ENCODE data around the gene B4GALNT3. TPM values are rescaled to one million over a fixed set of nuclear protein-coding genes. Genes with fewer than 3 reads are reported as not detected.

B4GALNT3 gene
- total and polyA plus RNA-seq, 10 of the 15 experiments (the other 5 are each of a cell fraction or from before 2014, with no cell fraction given) = 0.05 to 4.2 (median 2.7) TPM; not detected in 1

DNA sequence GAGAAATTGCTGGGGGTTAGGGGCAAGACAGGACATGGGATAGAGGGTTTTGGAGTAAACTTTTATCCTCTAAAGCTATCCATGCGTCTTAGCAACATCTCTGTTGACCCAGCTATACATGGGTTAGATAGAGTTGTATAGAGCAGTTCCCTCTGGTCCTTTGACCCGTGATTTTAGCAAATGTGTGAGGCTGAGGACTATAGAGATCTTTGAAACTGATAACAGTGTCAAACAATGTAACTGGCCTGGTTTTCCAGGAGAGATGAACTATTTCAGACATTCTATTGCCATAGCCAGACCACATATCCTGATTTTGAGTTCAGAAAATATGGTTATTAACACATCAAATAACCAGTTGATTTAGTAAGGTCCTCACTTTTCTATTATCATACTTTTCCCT is 60.4 kb downstream of the B4GALNT3 start (continued):
- TF ChIP-seq, protein P1, sequence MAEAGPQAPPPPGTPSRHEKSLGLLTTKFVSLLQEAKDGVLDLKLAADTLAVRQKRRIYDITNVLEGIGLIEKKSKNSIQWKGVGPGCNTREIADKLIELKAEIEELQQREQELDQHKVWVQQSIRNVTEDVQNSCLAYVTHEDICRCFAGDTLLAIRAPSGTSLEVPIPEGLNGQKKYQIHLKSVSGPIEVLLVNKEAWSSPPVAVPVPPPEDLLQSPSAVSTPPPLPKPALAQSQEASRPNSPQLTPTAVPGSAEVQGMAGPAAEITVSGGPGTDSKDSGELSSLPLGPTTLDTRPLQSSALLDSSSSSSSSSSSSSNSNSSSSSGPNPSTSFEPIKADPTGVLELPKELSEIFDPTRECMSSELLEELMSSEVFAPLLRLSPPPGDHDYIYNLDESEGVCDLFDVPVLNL (IDR thresholded peaks at IDR 0.05; ENCODE audit: low read depth, low read length) = no peak
- TF ChIP-seq RFX5 (IDR thresholded peaks at IDR 0.05; ENCODE audit: low read depth, low read length) = no peak

DNA sequence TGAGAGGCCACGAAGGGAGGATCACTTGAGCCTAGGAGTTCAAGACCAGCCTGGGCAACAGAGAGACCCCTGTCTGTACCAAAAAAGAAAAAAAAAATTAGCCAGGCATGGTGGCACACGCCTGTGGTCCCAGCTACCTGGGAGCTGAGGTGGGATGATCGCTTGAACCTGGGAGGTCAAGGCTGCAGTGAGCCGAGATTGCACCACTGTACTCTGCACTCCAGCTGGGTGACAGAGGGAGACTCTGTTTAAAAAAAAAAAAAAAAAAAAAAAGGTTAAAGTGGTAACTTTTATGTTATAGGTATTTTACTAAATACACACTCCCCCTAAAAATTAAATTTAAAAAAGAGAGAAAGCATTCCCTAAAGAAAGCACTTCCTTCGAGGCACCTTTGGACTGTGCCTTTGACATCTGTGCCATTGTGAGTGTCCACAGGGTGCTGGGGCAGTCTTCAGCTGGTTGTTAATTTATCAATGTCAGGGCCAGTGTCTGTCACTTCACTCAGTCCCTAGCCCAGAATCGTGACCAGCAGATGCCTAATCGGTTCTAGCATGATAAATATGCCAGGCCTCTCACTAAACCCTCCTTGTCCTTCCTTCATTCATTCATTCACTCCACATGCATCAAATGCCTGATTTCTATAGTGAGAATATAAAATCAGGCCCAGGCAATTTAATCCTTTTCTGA is 63.1 kb downstream of the B4GALNT3 start:
- POLR2A ChIA-PET = interaction anchor here (0.7 kb wide), 1 partner anchor 119 kb away, joined by 3 read pairs; no protein-coding TSS in a partner anchor
- Histone ChIP-seq H3K4me1 (ENCODE audit: control insufficient read depth, insufficient read depth, low read length) (no peaks in the 10 kb centered on the region), H2AFZ (ENCODE audit: control insufficient read depth, low read depth, low read length) (no peak overlapping the region), H3K4me2 (ENCODE audit: control insufficient read depth, insufficient read depth) (no peak overlapping the region), H4K20me1 (ENCODE audit: control insufficient read depth, insufficient read depth) (no peaks in the 10 kb centered on the region), H3K27ac (ENCODE audit: control insufficient read depth, insufficient read depth) (no peak overlapping the region), H3K4me3 (no peak overlapping the region), H3K36me3 (ENCODE audit: control insufficient read depth in 2 of 2, insufficient read depth in 2 of 2, low read length in 1 of 2) (no peaks in the 10 kb centered on the region), H3K79me2 (ENCODE audit: control insufficient read depth, insufficient read depth, low read length) (no peaks in the 10 kb centered on the region), H3K27me3 (replicated peaks in 1 of 2; ENCODE audit: control insufficient read depth in 2 of 2, insufficient read depth in 2 of 2, low read length in 1 of 2) (peaks cover 0 to 3% of the 10 kb centered on the region in 2 experiments; a peak in 2 of 4 replicates), H3K9me3 (replicated peaks; ENCODE audit: control insufficient read depth, insufficient read depth, low read length) (no peaks in the 10 kb centered on the region), H3K9ac (ENCODE audit: control insufficient read depth, insufficient read depth, low read length) (no peak overlapping the region)
- FAIRE-seq = no peak
- RAD21 ChIA-PET (ENCODE audit: unreplicated experiment) = no interaction called here
- WGBS (ENCODE audit: insufficient coverage, insufficient replicate concordance, low lambda C conversion rate, missing lambda C conversion rate) = 31% methylated on average over 7 of the region's 7 CpGs
- in situ Hi-C loops (cut with MboI) = no loop called here
- SMC1A ChIA-PET (ENCODE audit: uncharacterized antibody, unreplicated experiment) = no interaction called here
- intact Hi-C loops (cut with micrococcal nuclease; ENCODE audit: unreplicated experiment) = no loop called here
- no peak for DNase-seq (ENCODE audit: low read depth, low spot score)
- TF ChIP-seq, protein P2, sequence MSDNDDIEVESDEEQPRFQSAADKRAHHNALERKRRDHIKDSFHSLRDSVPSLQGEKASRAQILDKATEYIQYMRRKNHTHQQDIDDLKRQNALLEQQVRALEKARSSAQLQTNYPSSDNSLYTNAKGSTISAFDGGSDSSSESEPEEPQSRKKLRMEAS (IDR thresholded peaks at IDR 0.05; ENCODE audit: low read depth, low read length) = no peak
- TF ChIP-seq, protein P3, sequence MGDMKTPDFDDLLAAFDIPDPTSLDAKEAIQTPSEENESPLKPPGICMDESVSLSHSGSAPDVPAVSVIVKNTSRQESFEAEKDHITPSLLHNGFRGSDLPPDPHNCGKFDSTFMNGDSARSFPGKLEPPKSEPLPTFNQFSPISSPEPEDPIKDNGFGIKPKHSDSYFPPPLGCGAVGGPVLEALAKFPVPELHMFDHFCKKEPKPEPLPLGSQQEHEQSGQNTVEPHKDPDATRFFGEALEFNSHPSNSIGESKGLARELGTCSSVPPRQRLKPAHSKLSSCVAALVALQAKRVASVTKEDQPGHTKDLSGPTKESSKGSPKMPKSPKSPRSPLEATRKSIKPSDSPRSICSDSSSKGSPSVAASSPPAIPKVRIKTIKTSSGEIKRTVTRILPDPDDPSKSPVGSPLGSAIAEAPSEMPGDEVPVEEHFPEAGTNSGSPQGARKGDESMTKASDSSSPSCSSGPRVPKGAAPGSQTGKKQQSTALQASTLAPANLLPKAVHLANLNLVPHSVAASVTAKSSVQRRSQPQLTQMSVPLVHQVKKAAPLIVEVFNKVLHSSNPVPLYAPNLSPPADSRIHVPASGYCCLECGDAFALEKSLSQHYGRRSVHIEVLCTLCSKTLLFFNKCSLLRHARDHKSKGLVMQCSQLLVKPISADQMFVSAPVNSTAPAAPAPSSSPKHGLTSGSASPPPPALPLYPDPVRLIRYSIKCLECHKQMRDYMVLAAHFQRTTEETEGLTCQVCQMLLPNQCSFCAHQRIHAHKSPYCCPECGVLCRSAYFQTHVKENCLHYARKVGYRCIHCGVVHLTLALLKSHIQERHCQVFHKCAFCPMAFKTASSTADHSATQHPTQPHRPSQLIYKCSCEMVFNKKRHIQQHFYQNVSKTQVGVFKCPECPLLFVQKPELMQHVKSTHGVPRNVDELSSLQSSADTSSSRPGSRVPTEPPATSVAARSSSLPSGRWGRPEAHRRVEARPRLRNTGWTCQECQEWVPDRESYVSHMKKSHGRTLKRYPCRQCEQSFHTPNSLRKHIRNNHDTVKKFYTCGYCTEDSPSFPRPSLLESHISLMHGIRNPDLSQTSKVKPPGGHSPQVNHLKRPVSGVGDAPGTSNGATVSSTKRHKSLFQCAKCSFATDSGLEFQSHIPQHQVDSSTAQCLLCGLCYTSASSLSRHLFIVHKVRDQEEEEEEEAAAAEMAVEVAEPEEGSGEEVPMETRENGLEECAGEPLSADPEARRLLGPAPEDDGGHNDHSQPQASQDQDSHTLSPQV (IDR thresholded peaks at IDR 0.05) = no peak
- TF ChIP-seq BMI1 (IDR thresholded peaks at IDR 0.05; ENCODE audit: borderline replicate concordance) (no peak), CEBPB (IDR thresholded peaks at IDR 0.05; ENCODE audit: borderline replicate concordance in 1 of 2, low read depth in 2 of 2, low read length in 2 of 2) (no peak), SREBF2 (IDR thresholded peaks at IDR 0.05; ENCODE audit: low read length) (no peak), POLR2AphosphoS5 (IDR thresholded peaks at IDR 0.05; ENCODE audit: low read length) (no peak)
- CTCF ChIA-PET = no interaction called here
- no peak for ATAC-seq
- no TSS peak for BruUV-seq (replicated peaks)

All from GM12878 (cell line).